ENCODE measurements around the gene TBX4. TPM values are rescaled to one million over a fixed set of nuclear protein-coding genes. Genes with fewer than 3 reads are reported as not detected.
A peak's percentile ranks its signal among the peaks of the same experiment; 100 is the strongest.

Gene TBX4
- total and polyA plus RNA-seq, 12 donors = 0.03 TPM; not detected in 11

DNA sequence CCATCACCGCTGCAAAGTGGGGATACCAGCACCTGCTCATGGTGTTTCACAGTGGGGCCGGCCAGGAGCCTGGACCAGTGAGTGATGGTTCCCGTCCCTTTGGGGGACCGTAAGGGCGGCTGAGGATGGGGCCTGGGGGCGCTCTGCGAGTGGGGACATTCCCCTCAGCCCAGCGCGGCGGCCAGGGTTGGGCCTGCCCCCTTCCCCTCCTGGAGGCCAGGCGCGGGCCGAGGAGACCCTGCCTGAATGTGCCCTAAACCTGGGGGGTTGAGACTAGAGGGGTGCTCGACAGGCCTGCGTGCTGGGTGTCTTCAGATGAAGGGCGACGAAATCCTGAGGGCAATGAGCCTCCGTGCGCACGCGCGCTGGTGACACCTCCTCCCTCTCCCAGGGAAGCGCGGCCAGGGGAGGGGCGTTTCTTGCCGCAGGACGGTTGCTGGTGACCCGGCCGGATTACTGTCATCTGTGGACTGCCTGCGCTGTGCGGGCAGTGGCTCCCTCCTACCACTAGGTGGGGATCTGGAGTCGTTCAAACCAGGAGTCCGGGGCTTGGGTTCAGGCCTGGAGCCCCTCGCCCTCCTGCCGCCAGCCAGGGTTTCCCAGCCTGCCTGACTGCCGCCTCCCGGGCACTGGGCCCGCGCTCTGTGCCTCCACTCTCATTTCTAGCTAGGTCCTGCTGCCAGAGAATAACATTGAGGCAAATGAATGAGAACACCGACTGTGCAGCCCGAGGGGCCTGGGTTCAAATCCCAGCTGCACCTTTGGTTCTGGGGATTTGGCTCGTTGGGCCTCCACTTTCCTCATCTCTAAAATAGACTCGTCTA, 35.5 kb upstream of the TBX4 start:
- WGBS, 2 donors = 16 to 17% methylated on average over 42 to 43 of the region's 43 CpGs
- no peaks in the 10 kb centered on the region for H3K36me3 ChIP-seq
- intact Hi-C loops (cut with DNase I) = loop anchor here in 7 of 10 donors (2.0 to 10.0 kb wide), 8 partner anchors 134 to 702 kb away; partner anchors contain the start of gene MED13 (in 1 of the 7)
- H3K4me1 ChIP-seq = peaks cover 3 to 50% (median 33%) of the 10 kb centered on the region in 9 donors
- H3K27me3 ChIP-seq = peaks cover 0 to 61% (median 28%) of the 10 kb centered on the region in 7 donors
- TF ChIP-seq, protein P1, sequence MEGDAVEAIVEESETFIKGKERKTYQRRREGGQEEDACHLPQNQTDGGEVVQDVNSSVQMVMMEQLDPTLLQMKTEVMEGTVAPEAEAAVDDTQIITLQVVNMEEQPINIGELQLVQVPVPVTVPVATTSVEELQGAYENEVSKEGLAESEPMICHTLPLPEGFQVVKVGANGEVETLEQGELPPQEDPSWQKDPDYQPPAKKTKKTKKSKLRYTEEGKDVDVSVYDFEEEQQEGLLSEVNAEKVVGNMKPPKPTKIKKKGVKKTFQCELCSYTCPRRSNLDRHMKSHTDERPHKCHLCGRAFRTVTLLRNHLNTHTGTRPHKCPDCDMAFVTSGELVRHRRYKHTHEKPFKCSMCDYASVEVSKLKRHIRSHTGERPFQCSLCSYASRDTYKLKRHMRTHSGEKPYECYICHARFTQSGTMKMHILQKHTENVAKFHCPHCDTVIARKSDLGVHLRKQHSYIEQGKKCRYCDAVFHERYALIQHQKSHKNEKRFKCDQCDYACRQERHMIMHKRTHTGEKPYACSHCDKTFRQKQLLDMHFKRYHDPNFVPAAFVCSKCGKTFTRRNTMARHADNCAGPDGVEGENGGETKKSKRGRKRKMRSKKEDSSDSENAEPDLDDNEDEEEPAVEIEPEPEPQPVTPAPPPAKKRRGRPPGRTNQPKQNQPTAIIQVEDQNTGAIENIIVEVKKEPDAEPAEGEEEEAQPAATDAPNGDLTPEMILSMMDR (IDR thresholded peaks at IDR 0.05) = peak; percentile 89 to 98 (median 94)
- DNase-seq (peak; percentile 90), ATAC-seq (peak; percentile 68 to 83 (median 81))
- peak overlapping the region in 9 of 10 donors; percentile 13 to 69 (median 50) for H3K27ac ChIP-seq
- peak overlapping the region in 7 of 10 donors; percentile 10 to 39 (median 36) for H3K4me3 ChIP-seq
- H3K9me3 ChIP-seq = no peaks in the 10 kb centered on the region

DNA sequence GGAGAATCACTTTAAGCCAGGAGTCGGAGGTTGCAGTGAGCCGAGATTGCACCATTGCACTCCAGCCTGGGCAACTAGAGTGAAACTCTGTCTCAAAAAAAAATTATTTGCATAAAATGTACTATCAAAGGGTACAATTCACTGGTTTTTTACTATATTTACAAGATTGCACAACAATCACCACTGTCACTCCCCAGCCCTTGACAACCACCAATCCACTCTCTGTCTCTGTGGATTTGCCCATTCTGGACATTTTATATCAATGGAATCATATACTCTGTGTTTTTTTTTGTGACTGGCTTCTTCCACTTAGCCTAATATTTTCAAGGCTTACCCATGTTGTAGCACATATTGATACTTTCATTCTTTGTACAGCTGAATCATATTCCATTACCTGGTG, 33.8 kb upstream of the TBX4 start:
- intact Hi-C loops (cut with DNase I) = loop anchor here in 7 of 10 donors (5.0 to 10.0 kb wide), 6 partner anchors 134 to 704 kb away; partner anchors contain the start of gene MED13 (in 1 of the 7)
- Histone ChIP-seq H3K36me3 (no peaks in the 10 kb centered on the region), H3K27ac (no peak overlapping the region), H3K4me1 (peaks cover 3 to 36% (median 19%) of the 10 kb centered on the region in 9 donors), H3K9me3 (no peaks in the 10 kb centered on the region), H3K4me3 (no peak overlapping the region), H3K27me3 (peaks cover 0 to 59% (median 44%) of the 10 kb centered on the region in 7 donors)
- ATAC-seq = no peak
- 83 to 91% methylated on average over 2 of the region's 2 CpGs for WGBS, 2 donors
- DNase-seq = no peak
- TF ChIP-seq, protein P1 (IDR thresholded peaks at IDR 0.05) = no peak

DNA sequence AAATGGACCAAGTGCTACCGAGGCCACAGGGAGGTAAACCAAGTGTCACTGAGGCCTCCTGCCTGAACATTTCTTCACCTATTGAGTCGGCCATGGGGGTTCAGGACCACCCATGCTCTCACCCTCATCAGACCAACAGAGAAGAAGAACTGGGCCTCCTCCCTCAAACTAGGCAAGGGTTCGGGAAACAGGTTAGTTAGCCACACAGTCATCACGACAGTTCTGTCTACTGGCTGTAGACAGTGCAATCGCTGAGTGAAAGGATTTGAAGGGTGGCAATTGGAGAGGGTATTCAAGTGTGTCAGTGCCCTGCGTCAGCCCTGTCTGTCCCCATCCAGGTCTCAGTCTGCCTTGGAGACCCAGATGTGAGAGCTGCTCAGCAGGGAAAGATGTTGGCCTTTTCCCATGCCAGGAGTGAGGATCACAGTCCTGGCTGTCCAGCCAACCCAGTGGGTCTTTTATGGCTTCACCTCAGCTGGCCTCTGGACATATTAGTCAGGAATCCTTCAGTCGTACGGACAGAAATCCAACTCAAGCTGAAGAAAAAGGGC, 32.7 kb upstream of the TBX4 start:
- DNase-seq = no peak
- no peak for ATAC-seq
- TF ChIP-seq, protein P1 (IDR thresholded peaks at IDR 0.05) = no peak
- H3K36me3 ChIP-seq = no peaks in the 10 kb centered on the region
- H3K9me3 ChIP-seq = no peaks in the 10 kb centered on the region
- peaks cover 0 to 67% (median 55%) of the 10 kb centered on the region in 7 donors for H3K27me3 ChIP-seq
- 75 to 81% methylated on average over 8 of the region's 8 CpGs for WGBS, 2 donors
- intact Hi-C loops (cut with DNase I) = loop anchor here in 8 of 10 donors (5.0 to 10.0 kb wide), 7 partner anchors 65 to 705 kb away; partner anchors contain the start of gene MED13 (in 1 of the 8)
- no peak overlapping the region for H3K4me3 ChIP-seq
- H3K27ac ChIP-seq = no peak overlapping the region
- H3K4me1 ChIP-seq = peaks cover 0 to 24% (median 11%) of the 10 kb centered on the region in 9 donors

DNA sequence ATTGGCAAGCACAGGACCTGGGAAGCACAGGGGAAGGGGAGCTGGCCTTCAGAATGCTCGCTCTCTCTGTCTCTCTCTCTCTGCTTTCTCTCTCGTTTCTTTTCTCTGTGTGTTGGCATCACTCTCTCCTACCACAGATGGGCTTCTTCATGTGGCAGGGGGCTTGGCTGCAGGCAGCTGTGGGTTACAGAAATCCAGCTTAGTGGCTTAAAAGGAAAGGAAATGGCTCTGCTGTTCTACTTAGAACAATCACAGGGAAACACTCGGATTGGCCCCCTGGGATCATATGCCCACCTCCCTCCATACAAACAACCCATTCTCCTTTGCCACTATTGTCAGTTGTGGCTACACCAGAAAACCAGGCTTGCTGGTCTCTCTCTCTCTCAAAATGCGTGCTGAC, 32.2 kb upstream of the TBX4 start:
- H3K27ac ChIP-seq = no peak overlapping the region
- peaks cover 0 to 72% (median 60%) of the 10 kb centered on the region in 7 donors for H3K27me3 ChIP-seq
- H3K36me3 ChIP-seq = no peaks in the 10 kb centered on the region
- DNase-seq (no peak), ATAC-seq (no peak)
- intact Hi-C loops (cut with DNase I) = loop anchor here in 1 of 10 donors (10.0 kb wide), 1 partner anchor 65 kb away; no protein-coding TSS in a partner anchor
- WGBS, 2 donors = 54 to 64% methylated on average over 4 of the region's 4 CpGs
- no peaks in the 10 kb centered on the region for H3K9me3 ChIP-seq
- peaks cover 0 to 20% (median 9%) of the 10 kb centered on the region in 9 donors for H3K4me1 ChIP-seq
- H3K4me3 ChIP-seq = no peak overlapping the region
- TF ChIP-seq, protein P1 (IDR thresholded peaks at IDR 0.05) = no peak

Measured in heart right ventricle (tissue), 16 donors.